PC-9 (cell line): ENCODE results near the gene RAB20.

Experiments
- CTCF ChIP-seq: fragments of 200-600 bp; sonication (generic); conservative IDR thresholded peaks from 2 replicates; pipeline ENCODE4 v1.6.1; 2017; ENCODE audit warnings: mixed run types, antibody characterized with exemption, mild to moderate bottlenecking, moderate library complexity
- EZH2 ChIP-seq: fragments of 200-600 bp; sonication (generic); IDR thresholded peaks from 2 replicates; pipeline ENCODE4 v1.8.0; 2017; ENCODE audit warnings: antibody characterized with exemption, low read depth

GRCh38 chr13:110576070-110576394, 14.5 kb upstream of the RAB20 start:
- TF ChIP-seq CTCF = no peak
- no peak for TF ChIP-seq EZH2
